Naive thymus-derived CD4-positive, alpha-beta T cell (primary cell): ENCODE results near the gene EPHA10. TPM values are rescaled to one million over a fixed set of nuclear protein-coding genes. Genes with fewer than 3 reads are reported as not detected.

ENCODE experiments used
- ATAC-seq: fragments of 150-1000 bp; cut with Tn5 transposase; 2 replicates; pipeline ENCODE4 v1.10.0; 2021; ENCODE audit warnings: mild to moderate bottlenecking, moderate library complexity
- CTCF ChIA-PET: fragments of 350-600 bp; sonication (Branson Sonifier 250); formaldehyde crosslinking; loops from one replicate; lab custom pipeline; 2021; ENCODE audit warnings: antibody characterized with exemption; lab: Charles Lee
- POLR2A ChIA-PET: fragments of 350-600 bp; sonication (Branson Sonifier 250); formaldehyde crosslinking; loops from one replicate; lab custom pipeline; 2021; ENCODE audit warnings: antibody characterized with exemption, inconsistent platforms; lab: Charles Lee
- DNase-seq, 9 donors: peaks; one replicate each; pipeline versions ENCODE4 v3.0.0 to v3.0.0-alpha.2; 2020 to 2022; ENCODE audit warnings: mixed read lengths in 1 of 9
- H3K27ac ChIP-seq: one replicate; pipeline ENCODE4 v1.7.0; 2013; ENCODE audit warnings: mild to moderate bottlenecking, low read depth, low read length, moderate library complexity
- H3K27me3 ChIP-seq, 2 donors: one replicate each; pipeline ENCODE4 v1.7.0; 2013; ENCODE audit warnings: low read length in 2 of 2, mild to moderate bottlenecking in 2 of 2, moderate library complexity in 2 of 2; ENCODE audit not compliant: control insufficient read depth in 2 of 2, insufficient read depth in 2 of 2
- H3K36me3 ChIP-seq, 3 experiments: 1 replicate in 2 of 3; 2 replicates in 1 of 3; pipeline ENCODE4 v1.7.0; 2013; ENCODE audit warnings: low read length in 3 of 3, mild to moderate bottlenecking in 3 of 3, moderate library complexity in 1 of 3; ENCODE audit not compliant: insufficient read depth in 3 of 3, control insufficient read depth in 2 of 3
- H3K4me1 ChIP-seq, 2 donors: one replicate each; pipeline ENCODE4 v1.7.0; 2013; ENCODE audit warnings: low read length in 2 of 2, mild to moderate bottlenecking in 2 of 2, moderate library complexity in 1 of 2; ENCODE audit not compliant: control insufficient read depth in 2 of 2, insufficient read depth in 2 of 2
- H3K4me3 ChIP-seq: 2 replicates; pipeline ENCODE4 v1.7.0; 2013; ENCODE audit warnings: mild to moderate bottlenecking, low read length
- H3K9me3 ChIP-seq, 3 experiments: 1 replicate in 2 of 3; 2 replicates in 1 of 3; pipeline ENCODE4 v1.7.0; 2013; ENCODE audit warnings: low read length in 3 of 3; ENCODE audit not compliant: control insufficient read depth in 2 of 3
- H3K27ac Mint-ChIP-seq, 9 donors: one replicate each; pipeline ENCODE4 v1.8.0; 2020 to 2022; ENCODE audit warnings: mixed read lengths in 9 of 9, mild to moderate bottlenecking in 8 of 9, moderate library complexity in 5 of 9, inconsistent platforms in 2 of 9
- H3K27me3 Mint-ChIP-seq, 5 donors: one replicate each; pipeline ENCODE4 v1.8.0; 2021 to 2022; ENCODE audit warnings: mixed read lengths in 5 of 5, mild to moderate bottlenecking in 1 of 5
- H3K36me3 Mint-ChIP-seq, 5 donors: one replicate each; pipeline ENCODE4 v1.8.0; 2020 to 2022; ENCODE audit warnings: mixed read lengths in 5 of 5, mild to moderate bottlenecking in 3 of 5, inconsistent platforms in 1 of 5
- H3K4me1 Mint-ChIP-seq, 7 donors: one replicate each; pipeline ENCODE4 v1.8.0; 2020 to 2022; ENCODE audit warnings: mixed read lengths in 7 of 7, mild to moderate bottlenecking in 3 of 7, inconsistent platforms in 1 of 7
- H3K4me3 Mint-ChIP-seq, 10 donors: one replicate each; pipeline ENCODE4 v1.8.0; 2020 to 2022; ENCODE audit warnings: mild to moderate bottlenecking in 10 of 10, mixed read lengths in 10 of 10, moderate library complexity in 6 of 10, inconsistent platforms in 2 of 10
- H3K9me3 Mint-ChIP-seq, 11 donors: one replicate each; pipeline ENCODE4 v1.8.0; 2020 to 2022; ENCODE audit warnings: mixed read lengths in 11 of 11, mild to moderate bottlenecking in 4 of 11, inconsistent platforms in 1 of 11, moderate library complexity in 1 of 11
- intact Hi-C, 2 donors: fragments of 100-400 bp; cut with micrococcal nuclease; formaldehyde crosslinking; loops; one replicate each; pipeline ENCODE4 v1.15.1; 2023
- polyA plus RNA-seq, 2 donors: library from polyadenylated mRNA; unstranded; fragments of 300-500 nt; fragmentation: Illumina TruSeq; gene quantifications; one replicate each; pipeline ENCODE4 v1.2.3, GENCODE V29; 2021
- total RNA-seq, 6 experiments: library from RNA in 5 of 6; stranded (reverse) in 5 of 6; gene quantifications; 1 replicate in 5 of 6; 2 replicates in 1 of 6; pipeline ENCODE4 v1.2.3 and lab custom pipeline; 2021 to 2026

Gene EPHA10
- total and polyA plus RNA-seq, 7 experiments from 2014 or later, result 0.19 TPM; not detected in 6

GRCh38 chr1:37718901-37719571 lies 45.9 kb downstream of the EPHA10 start:
- Histone ChIP-seq H3K9me3 (no peaks in the 10 kb centered on the region), H3K4me3 (no peak overlapping the region), H3K27me3 (no peaks in the 10 kb centered on the region), H3K4me1 (no peaks in the 10 kb centered on the region), H3K36me3 (no peaks in the 10 kb centered on the region), H3K27ac (no peak overlapping the region)
- intact Hi-C loops, result no loop called here
- no peak for DNase-seq
- Mint-ChIP-seq H3K4me3 (no peak overlapping the region), H3K36me3 (no peaks in the 10 kb centered on the region), H3K4me1 (no peaks in the 10 kb centered on the region), H3K9me3 (no peaks in the 10 kb centered on the region), H3K27me3 (peaks cover 0 to 4% (median 0%) of the 10 kb centered on the region in 5 donors), H3K27ac (no peak overlapping the region)
- POLR2A ChIA-PET, result no interaction called here
- ATAC-seq, result no peak
- CTCF ChIA-PET, result no interaction called here

DNA sequence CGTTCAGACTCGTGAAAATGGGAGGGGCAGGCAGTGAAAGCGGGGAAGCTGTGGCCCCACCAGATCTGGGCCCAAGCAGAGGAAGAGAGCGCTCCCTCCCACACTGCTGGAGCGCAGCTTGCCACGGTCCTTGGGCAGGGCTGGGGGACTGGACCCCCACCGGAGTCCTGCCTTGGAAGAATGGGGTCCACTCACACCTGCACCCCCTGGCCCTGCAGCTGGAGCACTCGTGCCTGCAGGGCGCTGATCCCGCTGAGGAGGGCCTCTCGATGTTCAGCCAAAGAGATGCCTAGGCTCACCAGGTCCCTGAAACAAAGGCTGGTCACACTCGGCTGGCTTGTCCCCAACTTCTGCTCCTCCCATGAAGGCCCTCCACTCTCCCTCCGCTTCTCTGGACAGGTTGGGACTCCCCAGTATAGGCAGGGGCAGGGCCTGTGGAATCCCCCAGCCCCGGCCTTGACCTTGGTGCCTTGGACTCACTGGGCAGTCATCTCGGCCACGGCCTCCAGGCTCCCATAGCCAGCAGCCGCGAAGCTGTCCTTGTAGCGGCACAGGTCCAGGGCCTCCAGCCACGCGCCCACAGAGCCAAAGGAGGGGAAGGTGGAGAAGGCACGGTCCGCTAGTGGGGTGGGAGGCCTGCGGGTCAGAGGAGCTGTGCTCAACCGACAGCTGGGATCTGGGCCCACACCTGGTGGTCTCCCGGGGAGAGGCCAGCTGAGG lies 46.6 kb downstream of the EPHA10 start:
- no peaks in the 10 kb centered on the region for H3K4me1 Mint-ChIP-seq
- ATAC-seq (no peak), DNase-seq (no peak)
- Histone ChIP-seq H3K4me1 (no peaks in the 10 kb centered on the region), H3K9me3 (no peaks in the 10 kb centered on the region), H3K27me3 (no peaks in the 10 kb centered on the region), H3K27ac (no peak overlapping the region), H3K4me3 (no peak overlapping the region), H3K36me3 (no peaks in the 10 kb centered on the region)
- H3K27ac Mint-ChIP-seq, result no peak overlapping the region
- intact Hi-C loops, result no loop called here
- no peak overlapping the region for H3K4me3 Mint-ChIP-seq
- H3K27me3 Mint-ChIP-seq, result no peaks in the 10 kb centered on the region
- ChIA-PET CTCF (no interaction called here), POLR2A (no interaction called here)
- no peaks in the 10 kb centered on the region for H3K36me3 Mint-ChIP-seq
- H3K9me3 Mint-ChIP-seq, result no peaks in the 10 kb centered on the region

DNA sequence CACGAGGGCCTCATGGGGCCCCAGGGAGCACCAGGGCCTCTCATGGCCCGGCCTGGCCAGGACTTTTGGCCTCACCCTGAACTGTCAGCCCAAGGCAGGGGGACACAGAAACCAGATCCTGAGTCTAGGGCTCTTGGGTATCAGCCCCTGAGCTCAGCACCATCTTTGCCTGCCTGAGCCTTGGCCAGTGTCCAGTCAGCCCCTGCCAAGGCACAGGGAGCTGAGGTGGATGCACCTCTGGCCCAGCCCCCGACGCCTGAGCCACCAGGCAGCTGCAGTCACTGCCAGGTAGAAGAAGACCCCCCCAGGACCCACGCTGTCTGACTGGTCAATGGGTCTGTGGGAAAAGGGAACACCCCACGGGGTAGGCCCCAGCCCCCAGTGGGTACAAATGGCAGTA lies 47.3 kb downstream of the EPHA10 start:
- no peak for DNase-seq
- no peak overlapping the region for H3K4me3 ChIP-seq
- H3K4me3 Mint-ChIP-seq, result no peak overlapping the region
- no peaks in the 10 kb centered on the region for H3K27me3 Mint-ChIP-seq
- H3K9me3 Mint-ChIP-seq, result no peaks in the 10 kb centered on the region
- ATAC-seq, result no peak
- no peaks in the 10 kb centered on the region for H3K4me1 Mint-ChIP-seq
- H3K27ac ChIP-seq, result no peak overlapping the region
- H3K9me3 ChIP-seq, result no peaks in the 10 kb centered on the region
- intact Hi-C loops, result no loop called here
- ChIA-PET CTCF (no interaction called here), POLR2A (no interaction called here)
- no peaks in the 10 kb centered on the region for H3K4me1 ChIP-seq
- no peaks in the 10 kb centered on the region for H3K36me3 ChIP-seq
- no peak overlapping the region for H3K27ac Mint-ChIP-seq
- H3K27me3 ChIP-seq, result no peaks in the 10 kb centered on the region
- H3K36me3 Mint-ChIP-seq, result no peaks in the 10 kb centered on the region

- ATAC-seq (no peak), DNase-seq (no peak)
- Histone ChIP-seq H3K36me3 (no peaks in the 10 kb centered on the region), H3K4me1 (no peaks in the 10 kb centered on the region), H3K4me3 (no peak overlapping the region), H3K27me3 (no peaks in the 10 kb centered on the region), H3K27ac (no peak overlapping the region), H3K9me3 (no peaks in the 10 kb centered on the region)
- Mint-ChIP-seq H3K27ac (no peak overlapping the region), H3K27me3 (no peaks in the 10 kb centered on the region), H3K4me1 (no peaks in the 10 kb centered on the region), H3K36me3 (no peaks in the 10 kb centered on the region), H3K4me3 (no peak overlapping the region), H3K9me3 (peaks cover 0 to 1% (median 0%) of the 10 kb centered on the region in 11 donors)
- ChIA-PET CTCF (no interaction called here), POLR2A (no interaction called here)
- intact Hi-C loops, result no loop called here
Observed at GRCh38 chr1:37716321-37716720, 48.6 kb downstream of the EPHA10 start.

GRCh38 chr1:37714689-37715088 lies 50.2 kb downstream of the EPHA10 start:
- Mint-ChIP-seq H3K27me3 (no peaks in the 10 kb centered on the region), H3K36me3 (no peaks in the 10 kb centered on the region), H3K27ac (peak overlapping the region in 1 of 9 donors; percentile 83), H3K4me1 (no peaks in the 10 kb centered on the region), H3K4me3 (no peak overlapping the region), H3K9me3 (peaks cover 0 to 1% (median 0%) of the 10 kb centered on the region in 11 donors)
- Histone ChIP-seq H3K27ac (no peak overlapping the region), H3K9me3 (no peaks in the 10 kb centered on the region), H3K27me3 (no peaks in the 10 kb centered on the region), H3K4me3 (no peak overlapping the region), H3K36me3 (no peaks in the 10 kb centered on the region), H3K4me1 (no peaks in the 10 kb centered on the region)
- intact Hi-C loops, result no loop called here
- no peak for ATAC-seq
- DNase-seq, result no peak
- CTCF ChIA-PET, result no interaction called here
- POLR2A ChIA-PET, result no interaction called here

DNA sequence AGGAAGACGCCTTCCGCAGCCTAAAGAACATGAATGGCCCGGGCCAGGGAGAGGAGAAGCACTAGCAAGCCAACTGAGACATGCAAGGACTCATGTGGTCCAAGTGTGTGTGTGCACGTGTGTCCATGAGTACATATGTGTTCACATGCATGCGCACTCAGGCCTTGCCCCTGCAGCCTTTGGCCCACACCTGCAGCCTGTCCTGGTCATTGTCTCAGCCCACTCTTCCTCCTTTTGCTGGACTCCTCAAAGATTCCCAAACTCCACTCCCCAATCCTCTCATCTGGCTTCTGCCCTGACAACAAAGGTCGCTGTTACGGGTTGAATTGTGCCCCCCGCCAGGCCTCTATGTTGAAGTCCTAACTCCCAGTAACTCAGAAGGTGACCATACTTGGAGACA lies 50.7 kb downstream of the EPHA10 start:
- Mint-ChIP-seq H3K27me3 (no peaks in the 10 kb centered on the region), H3K4me1 (no peaks in the 10 kb centered on the region), H3K36me3 (peaks cover 0 to 4% (median 0%) of the 10 kb centered on the region in 5 donors), H3K4me3 (no peak overlapping the region), H3K27ac (peak overlapping the region in 1 of 9 donors; percentile 83), H3K9me3 (peaks cover 0 to 1% (median 0%) of the 10 kb centered on the region in 11 donors)
- DNase-seq (no peak), ATAC-seq (no peak)
- Histone ChIP-seq H3K27ac (no peak overlapping the region), H3K4me1 (no peaks in the 10 kb centered on the region), H3K36me3 (no peaks in the 10 kb centered on the region), H3K27me3 (no peaks in the 10 kb centered on the region), H3K9me3 (no peaks in the 10 kb centered on the region), H3K4me3 (no peak overlapping the region)
- CTCF ChIA-PET, result no interaction called here
- intact Hi-C loops, result no loop called here
- POLR2A ChIA-PET, result no interaction called here

- no peak overlapping the region for H3K4me3 Mint-ChIP-seq
- Histone ChIP-seq H3K4me3 (no peak overlapping the region), H3K27me3 (no peaks in the 10 kb centered on the region), H3K9me3 (no peaks in the 10 kb centered on the region), H3K36me3 (peaks cover 0 to 6% (median 0%) of the 10 kb centered on the region in 3 experiments), H3K4me1 (no peaks in the 10 kb centered on the region), H3K27ac (no peak overlapping the region)
- no peak overlapping the region for H3K27ac Mint-ChIP-seq
- DNase-seq (no peak), ATAC-seq (no peak)
- no peaks in the 10 kb centered on the region for H3K27me3 Mint-ChIP-seq
- H3K4me1 Mint-ChIP-seq, result peaks cover 0 to 2% (median 0%) of the 10 kb centered on the region in 7 donors
- intact Hi-C loops, result no loop called here
- ChIA-PET POLR2A (no interaction called here), CTCF (no interaction called here)
- H3K36me3 Mint-ChIP-seq, result peaks cover 0 to 20% (median 4%) of the 10 kb centered on the region in 5 donors
- peaks cover 0 to 2% (median 0%) of the 10 kb centered on the region in 11 donors for H3K9me3 Mint-ChIP-seq
Observed at GRCh38 chr1:37708471-37708870, 56.4 kb downstream of the EPHA10 start.
